Kidney (tissue), 14 donors: ENCODE results near the gene FAM53A. TPM values are rescaled to one million over a fixed set of nuclear protein-coding genes. Genes with fewer than 3 reads are reported as not detected.

ENCODE experiments used
- DNase-seq, 5 donors: peaks; one replicate each; pipeline ENCODE4 v3.0.0-alpha.2; 2013 to 2020
- FAIRE-seq: peaks from 2 replicates; lab custom pipeline; 2012; peaks lifted over from hg19 to GRCh38; lab: Jason Lieb, UNC
- H3K27ac ChIP-seq, 2 donors: one replicate each; pipeline ENCODE4 v1.7.0; 2013; ENCODE audit warnings: low read depth in 2 of 2, low read length in 2 of 2, inconsistent platforms in 1 of 2
- H3K27me3 ChIP-seq: one replicate; pipeline ENCODE4 v1.7.1; 2013; ENCODE audit warnings: low read length, inconsistent platforms; ENCODE audit not compliant: control insufficient read depth, insufficient read depth
- H3K36me3 ChIP-seq, 3 donors: one replicate each; pipeline versions ENCODE4 v1.7.0 to v1.7.1; 2013; ENCODE audit warnings: low read length in 3 of 3, control low read depth in 1 of 3, inconsistent platforms in 1 of 3; ENCODE audit not compliant: insufficient read depth in 3 of 3, control insufficient read depth in 2 of 3
- H3K4me1 ChIP-seq, 3 donors: one replicate each; pipeline versions ENCODE4 v1.7.0 to v1.7.1; 2013; ENCODE audit warnings: low read length in 3 of 3, inconsistent platforms in 1 of 3, low read depth in 1 of 3; ENCODE audit not compliant: control insufficient read depth in 2 of 3, insufficient read depth in 2 of 3
- H3K4me3 ChIP-seq, 3 donors: one replicate each; pipeline versions ENCODE4 v1.7.0 to v1.8.1; 2013; ENCODE audit warnings: low read length in 3 of 3, control low read depth in 1 of 3, inconsistent platforms in 1 of 3
- H3K9ac ChIP-seq, 3 donors: one replicate each; pipeline versions ENCODE4 v1.7.0 to v1.7.1; 2013; ENCODE audit warnings: low read length in 3 of 3, control low read depth in 1 of 3, inconsistent platforms in 1 of 3
- H3K9me3 ChIP-seq, 3 donors: one replicate each; pipeline versions ENCODE4 v1.7.0 to v1.7.1; 2013; ENCODE audit warnings: low read length in 3 of 3, control low read depth in 1 of 3, inconsistent platforms in 1 of 3; ENCODE audit not compliant: control insufficient read depth in 2 of 3, insufficient read depth in 1 of 3
- intact Hi-C: fragments of 100-400 bp; cut with DNase I; formaldehyde crosslinking; loops from one replicate; pipeline ENCODE4 v1.11.1; 2022
- polyA plus RNA-seq: library from polyadenylated mRNA; stranded (reverse); fragments of 350-450 nt; fragmentation: Illumina TruSeq; extraction: RNeasy Lipid Tissue Mini Kit (QIAGEN cat#74804); gene quantifications from one replicate; pipeline ENCODE4 v1.2.3, GENCODE V29; 2014; ENCODE audit warnings: low read depth, low replicate concordance; ENCODE audit not compliant: insufficient read depth
- total RNA-seq: library from RNA; stranded (reverse); fragmentation: NEBNext Ultra II Directional; extraction: Animal tissue kit (Norgen Biotek cat#: 25700); gene quantifications from one replicate; pipeline ENCODE4 v1.2.1, GENCODE V29; 2021
- TF ChIP-seq, protein P1 (sequence below): IDR thresholded peaks from 3 replicates; pipeline ENCODE4 v1.5.1; 2012; ENCODE audit warnings: mild to moderate bottlenecking, moderate library complexity, borderline replicate concordance; ENCODE audit not compliant: insufficient read depth; ENCODE audit errors: extremely low read depth
- donor health status: control.
- donor health status: control.
- donor health status: control.
- donor health status: control.
- donor health status: control.
- donor health status: DM: yes; HTN: yes; CAD: no.
- donor health status: Normal renal cell carcinoma (clear cell type).

FAM53A gene
- total and polyA plus RNA-seq, 2 donors from 2014 or later, result 1.2 to 2.9 TPM

DNA sequence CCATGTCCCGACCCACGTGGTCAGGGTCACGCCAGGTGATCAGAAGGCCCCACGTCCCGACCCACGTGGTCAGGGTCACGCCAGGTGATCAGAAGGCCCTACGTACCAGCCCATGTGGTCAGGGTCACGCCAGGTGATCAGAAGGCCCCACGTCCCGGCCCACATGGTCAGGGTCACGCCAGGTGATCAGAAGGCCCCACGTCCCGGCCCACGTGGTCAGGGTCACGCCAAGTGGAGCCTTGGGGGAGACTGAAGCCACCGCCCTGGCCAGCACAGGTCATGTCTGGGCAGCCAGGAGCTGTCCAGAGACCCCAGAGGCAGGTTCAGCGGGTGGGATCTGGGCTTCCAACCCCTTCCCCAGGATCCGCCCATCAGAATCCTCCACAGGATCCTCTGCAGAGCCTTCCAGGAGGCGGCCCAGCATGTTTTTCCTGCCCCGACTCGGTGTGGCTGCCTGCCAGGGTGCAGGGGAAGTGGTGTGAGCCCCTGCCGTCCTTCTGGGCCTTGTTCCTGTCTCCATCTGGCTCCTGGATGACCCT lies 58.4 kb downstream of the FAM53A start:
- FAIRE-seq (no peak), DNase-seq (no peak)
- intact Hi-C loops, result loop anchor here (10.0 kb wide), 1 partner anchor 271 kb away; no protein-coding TSS in a partner anchor
- TF ChIP-seq, protein P1, sequence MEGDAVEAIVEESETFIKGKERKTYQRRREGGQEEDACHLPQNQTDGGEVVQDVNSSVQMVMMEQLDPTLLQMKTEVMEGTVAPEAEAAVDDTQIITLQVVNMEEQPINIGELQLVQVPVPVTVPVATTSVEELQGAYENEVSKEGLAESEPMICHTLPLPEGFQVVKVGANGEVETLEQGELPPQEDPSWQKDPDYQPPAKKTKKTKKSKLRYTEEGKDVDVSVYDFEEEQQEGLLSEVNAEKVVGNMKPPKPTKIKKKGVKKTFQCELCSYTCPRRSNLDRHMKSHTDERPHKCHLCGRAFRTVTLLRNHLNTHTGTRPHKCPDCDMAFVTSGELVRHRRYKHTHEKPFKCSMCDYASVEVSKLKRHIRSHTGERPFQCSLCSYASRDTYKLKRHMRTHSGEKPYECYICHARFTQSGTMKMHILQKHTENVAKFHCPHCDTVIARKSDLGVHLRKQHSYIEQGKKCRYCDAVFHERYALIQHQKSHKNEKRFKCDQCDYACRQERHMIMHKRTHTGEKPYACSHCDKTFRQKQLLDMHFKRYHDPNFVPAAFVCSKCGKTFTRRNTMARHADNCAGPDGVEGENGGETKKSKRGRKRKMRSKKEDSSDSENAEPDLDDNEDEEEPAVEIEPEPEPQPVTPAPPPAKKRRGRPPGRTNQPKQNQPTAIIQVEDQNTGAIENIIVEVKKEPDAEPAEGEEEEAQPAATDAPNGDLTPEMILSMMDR, result no peak
- H3K27me3 ChIP-seq, result no peaks in the 10 kb centered on the region
- H3K36me3 ChIP-seq, result no peaks in the 10 kb centered on the region
- no peak overlapping the region for H3K9ac ChIP-seq
- no peak overlapping the region for H3K27ac ChIP-seq
- H3K9me3 ChIP-seq, result no peaks in the 10 kb centered on the region
- no peaks in the 10 kb centered on the region for H3K4me1 ChIP-seq
- no peak overlapping the region for H3K4me3 ChIP-seq

- Histone ChIP-seq H3K4me1 (no peaks in the 10 kb centered on the region), H3K36me3 (no peaks in the 10 kb centered on the region), H3K27ac (no peak overlapping the region), H3K9ac (no peak overlapping the region), H3K9me3 (no peaks in the 10 kb centered on the region), H3K4me3 (no peak overlapping the region), H3K27me3 (no peaks in the 10 kb centered on the region)
- DNase-seq (no peak), FAIRE-seq (no peak)
- intact Hi-C loops, result loop anchor here (10.0 kb wide), 1 partner anchor 270 kb away; no protein-coding TSS in a partner anchor
- TF ChIP-seq, protein P1, result no peak
Observed at GRCh38 chr4:1624519-1624910, 59.6 kb downstream of the FAM53A start.

GRCh38 chr4:1623821-1624518 lies 60.1 kb downstream of the FAM53A start:
- no peaks in the 10 kb centered on the region for H3K9me3 ChIP-seq
- H3K4me1 ChIP-seq, result no peaks in the 10 kb centered on the region
- no peak overlapping the region for H3K4me3 ChIP-seq
- H3K27me3 ChIP-seq, result no peaks in the 10 kb centered on the region
- H3K9ac ChIP-seq, result no peak overlapping the region
- DNase-seq (no peak), FAIRE-seq (no peak)
- TF ChIP-seq, protein P1, result no peak
- no peak overlapping the region for H3K27ac ChIP-seq
- intact Hi-C loops, result loop anchor here (10.0 kb wide), 1 partner anchor 269 kb away; no protein-coding TSS in a partner anchor
- no peaks in the 10 kb centered on the region for H3K36me3 ChIP-seq
